ENCODE data around the gene XYLT1.

DNA sequence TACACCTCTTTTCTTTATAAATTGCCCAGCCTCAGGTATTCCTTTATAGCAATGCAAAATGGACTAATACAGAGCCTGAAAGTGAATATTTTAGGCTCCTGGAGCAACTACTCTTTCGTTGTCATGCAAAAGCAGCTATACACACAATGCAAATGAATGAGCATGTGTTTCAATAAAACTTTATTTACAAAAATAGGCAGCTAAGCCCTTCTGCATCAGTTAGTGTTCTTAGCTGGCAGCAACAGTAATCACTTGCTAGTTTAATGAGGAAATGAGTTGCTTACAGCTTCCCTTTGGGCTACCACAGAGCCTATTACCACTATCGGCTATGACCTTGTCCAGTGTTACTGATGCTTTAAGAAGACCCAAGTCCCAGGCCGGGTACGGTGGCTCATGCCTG, 402.9 kb downstream of the XYLT1 start:
- TF ChIP-seq EZH2 (IDR thresholded peaks at IDR 0.05; ENCODE audit: insufficient read depth, poor library complexity, severe bottlenecking) (no peak), EZH2phosphoT487 (IDR thresholded peaks at IDR 0.05; ENCODE audit: insufficient read depth, low read depth) (no peak)
